ENCODE results near the gene ARAP2.

GRCh38 chr4:36236159-36236558 lies 8.2 kb downstream of the ARAP2 start:
- TF ChIP-seq CTCF (IDR thresholded peaks at IDR 0.05) = no peak
- no peak for TF ChIP-seq POLR2A (IDR thresholded peaks at IDR 0.05)
